ENCODE measurements around the gene PHYKPL. TPM values are rescaled to one million over a fixed set of nuclear protein-coding genes. Genes with fewer than 3 reads are reported as not detected.

PHYKPL gene
- total and polyA plus RNA-seq, 2 donors (not counting 1 experiment from before 2014, with no cell fraction given), result 263 to 313 TPM

GRCh38 chr5:178162481-178162880 is 70.1 kb downstream of the PHYKPL start:
- H3K27ac ChIP-seq (ENCODE audit: low read length in 2 of 2), result no peak overlapping the region
- no peak overlapping the region for H3K9ac ChIP-seq (ENCODE audit: low read length)
- no peak for ATAC-seq (ENCODE audit: low read depth)
- no peaks in the 10 kb centered on the region for H4K20me1 ChIP-seq (ENCODE audit: control insufficient read depth, insufficient read depth, low read length, poor library complexity, severe bottlenecking)
- intact Hi-C loops (cut with micrococcal nuclease), result no loop called here
- no peak overlapping the region for H3K4me2 ChIP-seq (replicated peaks; ENCODE audit: low read depth, low read length, poor library complexity, severe bottlenecking)
- peaks cover 11% of the 10 kb centered on the region for H3K27me3 Mint-ChIP-seq
- no peaks in the 10 kb centered on the region for H3K9me3 ChIP-seq (ENCODE audit: control extremely low read depth in 1 of 3, control insufficient read depth in 2 of 3, insufficient read depth in 1 of 3, low read length in 2 of 3)
- no peak overlapping the region for H3K4me3 ChIP-seq (ENCODE audit: control extremely low read depth in 1 of 5, extremely low read depth in 1 of 5, insufficient read depth in 1 of 5, low read depth in 2 of 5, low read length in 4 of 5)
- H3K36me3 ChIP-seq (replicated peaks in 1 of 2; ENCODE audit: control extremely low read depth in 1 of 2, control insufficient read depth in 1 of 2, extremely low read depth in 1 of 2, insufficient read depth in 2 of 2, low read length in 1 of 2), result no peaks in the 10 kb centered on the region
- peaks cover 5 to 9% of the 10 kb centered on the region in 2 donors for H3K4me1 ChIP-seq (ENCODE audit: control insufficient read depth in 2 of 2, insufficient read depth in 2 of 2, low read length in 2 of 2)
- peaks cover 11% of the 10 kb centered on the region for H3K4me1 Mint-ChIP-seq
- no peak overlapping the region for H3K27ac Mint-ChIP-seq
- no peaks in the 10 kb centered on the region for H3K9me3 Mint-ChIP-seq (ENCODE audit: insufficient read depth)
- DNase-seq, result no peak
- TF ChIP-seq EZH2 (IDR thresholded peaks at IDR 0.05; ENCODE audit: borderline replicate concordance, insufficient read depth, low read depth, low read length, poor library complexity, severe bottlenecking), result no peak
- no peak for TF ChIP-seq CTCF (IDR thresholded peaks at IDR 0.05)
- no peak overlapping the region for H2AFZ ChIP-seq (ENCODE audit: insufficient read depth, low read depth, low read length, poor library complexity, severe bottlenecking)
- no peak overlapping the region for H3K4me3 Mint-ChIP-seq
- H3K79me2 ChIP-seq (ENCODE audit: control insufficient read depth, insufficient read depth, low read length), result no peaks in the 10 kb centered on the region
- ChIA-PET CTCF (interaction anchor here (1.1 to 22.8 kb wide), 7 partner anchors 9 to 618 kb away, joined by 3 to 540 read pairs (median 4); partner anchors contain the start of gene NHP2), POLR2A (interaction anchor here (0.7 kb wide), 1 partner anchor 87 kb away, joined by 5 read pairs; no protein-coding TSS in a partner anchor)
- WGBS (ENCODE audit: insufficient coverage), result 95% methylated on average over 9 of the region's 9 CpGs
- no peaks in the 10 kb centered on the region for H3K27me3 ChIP-seq (replicated peaks in 1 of 4; ENCODE audit: control extremely low read depth in 1 of 4, control insufficient read depth in 3 of 4, insufficient read depth in 4 of 4, low read length in 3 of 4)

GRCh38 chr5:178160176-178160575 is 72.4 kb downstream of the PHYKPL start:
- Histone ChIP-seq H3K9me3 (ENCODE audit: control extremely low read depth in 1 of 3, control insufficient read depth in 2 of 3, insufficient read depth in 1 of 3, low read length in 2 of 3) (no peaks in the 10 kb centered on the region), H3K27ac (ENCODE audit: low read length in 2 of 2) (no peak overlapping the region), H4K20me1 (ENCODE audit: control insufficient read depth, insufficient read depth, low read length, poor library complexity, severe bottlenecking) (no peaks in the 10 kb centered on the region), H3K36me3 (replicated peaks in 1 of 2; ENCODE audit: control extremely low read depth in 1 of 2, control insufficient read depth in 1 of 2, extremely low read depth in 1 of 2, insufficient read depth in 2 of 2, low read length in 1 of 2) (no peaks in the 10 kb centered on the region), H2AFZ (ENCODE audit: insufficient read depth, low read depth, low read length, poor library complexity, severe bottlenecking) (no peak overlapping the region), H3K4me2 (replicated peaks; ENCODE audit: low read depth, low read length, poor library complexity, severe bottlenecking) (no peak overlapping the region), H3K9ac (ENCODE audit: low read length) (no peak overlapping the region), H3K4me1 (ENCODE audit: control insufficient read depth in 2 of 2, insufficient read depth in 2 of 2, low read length in 2 of 2) (peaks cover 5 to 9% of the 10 kb centered on the region in 2 donors), H3K4me3 (ENCODE audit: control extremely low read depth in 1 of 5, extremely low read depth in 1 of 5, insufficient read depth in 1 of 5, low read depth in 2 of 5, low read length in 4 of 5) (no peak overlapping the region), H3K27me3 (replicated peaks in 1 of 4; ENCODE audit: control extremely low read depth in 1 of 4, control insufficient read depth in 3 of 4, insufficient read depth in 4 of 4, low read length in 3 of 4) (no peaks in the 10 kb centered on the region), H3K79me2 (ENCODE audit: control insufficient read depth, insufficient read depth, low read length) (no peaks in the 10 kb centered on the region)
- 73% methylated on average over 5 of the region's 5 CpGs for WGBS (ENCODE audit: insufficient coverage)
- ATAC-seq (ENCODE audit: low read depth), result no peak
- no peaks in the 10 kb centered on the region for H3K9me3 Mint-ChIP-seq (ENCODE audit: insufficient read depth)
- no peak overlapping the region for H3K27ac Mint-ChIP-seq
- ChIA-PET CTCF (interaction anchor here (1.3 to 22.8 kb wide), 2 partner anchors 17 to 83 kb away, joined by 3 to 540 read pairs; no protein-coding TSS in a partner anchor), POLR2A (no interaction called here)
- H3K4me3 Mint-ChIP-seq, result no peak overlapping the region
- intact Hi-C loops (cut with micrococcal nuclease), result no loop called here
- no peak for DNase-seq
- H3K4me1 Mint-ChIP-seq, result peaks cover 11% of the 10 kb centered on the region
- no peak for TF ChIP-seq EZH2 (IDR thresholded peaks at IDR 0.05; ENCODE audit: borderline replicate concordance, insufficient read depth, low read depth, low read length, poor library complexity, severe bottlenecking)
- H3K27me3 Mint-ChIP-seq, result peaks cover 11% of the 10 kb centered on the region

Other genes starting within 250 kb of the PHYKPL start
- gene PROP1, start 236.6 kb downstream of the PHYKPL start, total RNA-seq, result not detected in 2 replicates
- gene PROP1, start 236.6 kb downstream of the PHYKPL start, polyA plus RNA-seq, result not detected in 2 replicates
- 47.2 and 48.7 TPM in 2 replicates for gene N4BP3, start 119.3 kb downstream of the PHYKPL start, total RNA-seq
- gene N4BP3, start 119.3 kb downstream of the PHYKPL start, polyA plus RNA-seq, result 13.3 and 18.3 TPM in 2 replicates
- gene RMND5B, start 101.8 kb downstream of the PHYKPL start, total RNA-seq, result 52.7 and 53.9 TPM in 2 replicates
- gene RMND5B, start 101.8 kb downstream of the PHYKPL start, polyA plus RNA-seq, result 35.2 and 46.1 TPM in 2 replicates
- gene NHP2, start 78.9 kb downstream of the PHYKPL start, total RNA-seq, result 62.1 and 66.0 TPM in 2 replicates
- 92.7 and 99.8 TPM in 2 replicates for gene NHP2, start 78.9 kb downstream of the PHYKPL start, polyA plus RNA-seq
- gene GMCL2, start 45.4 kb downstream of the PHYKPL start, total RNA-seq, result not detected in 2 replicates
- gene GMCL2, start 45.4 kb downstream of the PHYKPL start, polyA plus RNA-seq, result not detected in 2 replicates
- gene HNRNPAB, start 28.3 kb downstream of the PHYKPL start, total RNA-seq, result 70.6 and 75.1 TPM in 2 replicates
- 25.1 and 35.0 TPM in 2 replicates for gene HNRNPAB, start 28.3 kb downstream of the PHYKPL start, polyA plus RNA-seq

Measured in B cell (primary cell).